SKM-1 (cell line): Measurements from ENCODE around the gene EXT2.

Source experiments
- DNase-seq: peaks from one replicate; lab custom pipeline; 2025; ENCODE audit not compliant: unreplicated experiment; lab: John Stamatoyannopoulos, UW

EXT2 gene

DNA sequence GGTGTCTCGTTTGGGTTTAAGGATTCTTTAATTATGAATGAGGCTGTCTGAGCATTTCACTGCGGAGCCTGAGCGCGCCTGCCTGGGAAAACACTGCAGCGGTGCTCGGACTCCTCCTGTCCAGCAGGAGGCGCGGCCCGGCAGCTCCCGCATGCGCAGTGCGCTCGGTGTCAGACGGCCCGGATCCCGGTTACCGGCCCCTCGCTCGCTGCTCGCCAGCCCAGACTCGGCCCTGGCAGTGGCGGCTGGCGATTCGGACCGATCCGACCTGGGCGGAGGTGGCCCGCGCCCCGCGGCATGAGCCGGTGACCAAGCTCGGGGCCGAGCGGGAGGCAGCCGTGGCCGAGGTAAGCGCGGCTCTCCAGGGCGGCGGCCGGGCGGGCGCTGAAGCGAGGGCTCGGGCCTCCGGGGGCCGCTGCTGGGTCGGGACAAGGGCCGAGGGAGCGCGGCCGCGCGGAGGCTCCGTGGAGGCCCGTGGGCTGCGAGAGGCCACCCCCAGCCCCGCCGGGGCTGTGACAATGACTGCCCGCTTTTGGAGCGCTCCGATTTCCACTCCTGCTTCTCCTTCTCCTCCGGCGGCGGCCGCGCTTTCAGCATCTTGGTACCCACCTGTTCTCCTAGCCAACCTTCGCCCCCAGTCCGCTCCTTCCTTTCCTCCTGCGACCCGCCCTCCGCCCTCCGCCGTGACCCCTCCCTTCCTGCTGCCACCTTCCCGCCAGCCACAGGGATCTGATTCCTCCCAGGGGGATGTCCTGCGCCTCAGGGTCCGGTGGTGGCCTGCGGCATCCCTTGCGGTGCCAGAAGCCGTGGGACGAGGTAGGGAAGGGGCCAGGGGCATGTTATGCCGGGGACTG, at the start of gene EXT2:
Gene EXT2 (plus strand): TSS at position 173 of the 854 bp plus-strand sequence. CDS start 12,035 bp downstream, outside the sequence.
- DNase-seq: peak; percentile 63

GRCh38 chr11:44046182-44046581, 49.3 kb upstream of the EXT2 start:
- no peak for DNase-seq

- no peak for DNase-seq
These were observed 48.2 kb upstream of the EXT2 start for GRCh38 chr11:44047298-44047697.

GRCh38 chr11:44047931-44048431, 47.5 kb upstream of the EXT2 start, which contains the start of gene ACCSL:
Gene ACCSL, plus strand, starts transcription at chr11:44047981. Its CDS starts 56 bp downstream, at chr11:44048037.
- no peak for DNase-seq

DNA sequence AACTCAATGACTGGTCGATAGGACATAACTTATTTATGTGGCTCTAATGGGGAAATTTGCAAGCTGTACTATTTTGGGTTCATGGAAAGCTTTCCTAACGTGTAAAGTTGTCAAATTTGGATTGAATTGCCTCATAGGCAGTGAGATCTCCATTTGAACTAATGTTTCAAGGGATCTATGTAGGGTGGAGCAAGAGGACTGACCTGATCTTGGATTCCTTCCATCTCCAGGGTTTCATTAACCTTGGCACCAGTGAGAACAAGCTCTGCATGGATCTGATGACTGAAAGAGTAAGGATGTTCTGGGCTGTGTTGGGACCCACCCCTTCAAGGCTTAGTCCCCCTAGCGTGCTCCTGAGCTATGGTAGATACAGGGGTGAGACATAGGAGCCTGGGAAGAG, 45.6 kb upstream of the EXT2 start:
- no peak for DNase-seq

- DNase-seq: no peak
These were observed 44.3 kb upstream of the EXT2 start for GRCh38 chr11:44051171-44051570.

- DNase-seq: no peak
These were observed 38.1 kb upstream of the EXT2 start for GRCh38 chr11:44057340-44057739.

- no peak for DNase-seq
These were observed 37.2 kb upstream of the EXT2 start for GRCh38 chr11:44058275-44058674.

GRCh38 chr11:44065161-44065661, 30.3 kb upstream of the EXT2 start:
- DNase-seq: no peak

GRCh38 chr11:44065841-44066731, 29.4 kb upstream of the EXT2 start, which contains the start of gene ACCS:
Gene ACCS, plus strand, starts transcription at chr11:44066270. Its CDS starts 1,358 bp downstream, at chr11:44067628.
- peak; percentile 96 for DNase-seq

DNA sequence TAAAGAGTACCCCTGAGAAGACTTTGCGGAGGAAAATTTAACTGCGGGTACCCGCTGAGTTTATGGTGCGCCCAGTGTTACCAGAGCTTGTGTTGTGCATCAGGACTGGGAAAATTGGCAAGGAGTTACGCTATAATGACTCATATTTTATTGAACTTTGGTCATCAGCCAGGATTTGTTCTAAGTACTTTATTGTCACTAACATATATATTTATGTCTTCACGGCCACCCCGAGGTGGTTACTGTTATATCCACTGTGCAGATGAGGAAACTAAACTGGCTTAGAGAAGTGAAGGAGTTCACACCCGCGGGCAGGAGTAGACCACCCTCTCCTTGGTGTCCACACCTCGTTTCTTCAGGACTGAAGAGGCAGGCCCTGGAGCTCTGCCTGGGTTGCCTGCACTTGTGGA, 28.7 kb upstream of the EXT2 start:
- peak; percentile 15 for DNase-seq

DNA sequence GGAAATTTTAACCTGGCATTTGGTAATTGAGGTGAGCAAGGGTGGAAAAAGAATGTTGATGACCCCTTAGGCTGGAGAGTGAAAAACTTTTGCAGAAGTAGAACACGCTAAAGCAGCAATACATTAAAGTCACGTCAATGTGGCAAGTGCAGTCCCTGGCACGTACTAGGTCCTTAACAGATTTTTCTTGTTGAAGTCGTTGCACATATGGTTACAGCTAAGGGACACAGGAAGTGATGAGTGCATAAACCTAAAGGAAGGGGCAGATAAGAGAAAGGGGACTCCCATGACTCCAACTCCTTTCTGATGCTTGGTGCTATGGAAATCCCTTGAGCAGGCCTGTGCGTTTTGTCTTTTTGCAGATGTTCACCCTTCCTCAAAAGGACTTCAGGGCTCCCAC, 28.2 kb upstream of the EXT2 start:
- DNase-seq: peak; percentile 44

DNA sequence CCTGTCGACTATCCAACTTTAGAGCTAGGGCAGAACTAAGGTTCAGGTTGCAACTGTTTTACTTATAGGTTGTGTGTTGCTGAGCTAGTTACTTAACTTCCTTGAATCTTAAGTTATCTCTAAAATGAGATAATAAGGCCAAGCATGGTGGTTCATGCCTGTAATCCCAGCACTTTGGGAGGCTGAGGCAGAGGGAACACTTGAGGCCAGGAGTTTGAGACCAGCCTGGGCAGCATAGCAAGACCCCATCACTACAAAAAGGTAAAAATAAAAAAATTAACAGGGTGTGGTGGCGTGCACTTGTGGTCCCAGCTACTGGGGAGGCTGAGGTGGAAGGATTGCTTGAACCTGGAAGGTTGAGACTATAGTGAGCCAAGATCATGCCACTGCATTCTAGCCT, 27.3 kb upstream of the EXT2 start:
- no peak for DNase-seq

- no peak for DNase-seq
These were observed 24.3 kb upstream of the EXT2 start for GRCh38 chr11:44071157-44071556.

DNA sequence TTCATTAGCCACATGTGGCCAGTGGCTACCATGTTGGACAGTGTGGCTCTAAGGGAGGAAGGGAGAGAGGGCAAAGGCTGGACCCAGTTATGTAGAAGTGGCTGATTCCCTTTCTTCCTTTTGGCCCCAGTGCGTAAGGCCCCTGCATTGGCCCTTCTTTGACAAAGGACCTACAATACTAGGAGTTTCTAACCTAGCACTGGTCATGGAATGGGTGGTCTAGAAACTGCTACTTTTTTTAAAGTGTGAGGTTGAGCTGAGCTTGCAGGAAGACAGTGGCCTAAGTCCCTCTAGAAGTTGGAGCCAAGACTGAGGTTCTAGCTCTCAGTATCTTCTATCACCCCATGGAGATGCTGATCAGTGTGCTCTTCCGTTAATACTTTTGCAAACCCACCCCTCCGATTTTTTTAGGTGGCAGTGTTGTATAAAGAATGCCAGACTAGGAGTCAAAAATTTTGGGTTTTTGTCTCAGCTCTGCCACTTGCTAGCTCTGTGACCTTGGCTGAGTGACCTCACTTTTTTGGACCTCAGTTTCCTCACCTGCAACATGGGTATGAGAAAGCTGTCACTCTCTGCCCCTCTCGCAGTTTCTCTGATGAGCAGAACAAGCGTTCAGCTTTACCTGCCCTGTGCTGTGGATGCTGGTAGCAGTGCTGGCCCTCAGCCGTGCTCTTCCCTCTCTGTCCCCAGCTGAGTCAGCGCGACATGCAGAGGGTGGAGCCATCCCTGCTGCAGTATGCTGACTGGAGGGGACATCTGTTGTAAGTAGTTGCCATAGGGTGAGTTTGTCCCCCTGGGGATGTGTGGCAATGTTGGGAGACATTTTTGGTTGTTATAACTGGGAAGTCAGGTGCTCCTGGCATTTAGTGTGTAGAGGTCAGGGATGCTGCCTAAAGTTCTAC, 22.5 kb upstream of the EXT2 start:
- no peak for DNase-seq

DNA sequence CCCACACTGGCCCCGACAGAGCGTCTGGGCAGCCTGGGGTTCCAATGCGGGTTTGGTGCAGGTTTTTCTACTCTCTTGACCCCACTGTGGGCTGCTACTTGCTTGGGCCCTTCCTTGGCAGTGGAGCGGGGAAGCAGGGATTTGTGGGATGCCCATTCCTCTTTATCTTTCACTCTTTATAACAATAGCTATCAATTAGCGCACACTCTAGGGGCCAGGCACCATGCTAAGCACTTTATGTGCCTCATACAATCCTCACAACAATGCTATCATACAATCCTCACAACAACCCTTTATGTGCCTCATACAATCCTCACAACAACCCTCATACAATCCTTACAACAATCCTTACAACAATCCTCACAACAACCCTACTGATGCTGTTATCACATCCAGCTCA, 16.7 kb upstream of the EXT2 start:
- no peak for DNase-seq

- DNase-seq: no peak
These were observed 16.1 kb upstream of the EXT2 start for GRCh38 chr11:44079376-44079775.

DNA sequence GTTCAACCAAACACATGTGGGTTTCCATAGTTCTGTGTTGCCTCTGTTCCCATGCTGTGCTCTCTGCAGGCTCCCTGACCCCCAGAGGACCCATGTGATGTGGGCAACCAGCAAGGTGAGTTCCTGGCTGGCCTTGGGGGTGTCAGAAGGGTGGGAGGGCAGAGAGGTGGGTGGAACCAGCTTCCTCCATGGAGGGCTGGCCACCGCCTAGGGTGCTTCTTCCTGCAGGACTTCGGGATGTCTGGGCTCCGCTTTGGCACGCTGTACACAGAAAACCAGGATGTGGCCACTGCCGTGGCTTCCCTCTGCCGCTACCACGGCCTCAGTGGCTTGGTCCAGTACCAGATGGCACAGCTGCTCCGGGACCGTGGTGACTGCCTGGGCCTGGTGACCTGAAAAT, 14.5 kb upstream of the EXT2 start:
- DNase-seq: no peak

- no peak for DNase-seq
These were observed 12.8 kb upstream of the EXT2 start for GRCh38 chr11:44082645-44083044.

- no peak for DNase-seq
These were observed 12.0 kb upstream of the EXT2 start for GRCh38 chr11:44083433-44083832.
